GF-D8 (cell line): ENCODE measurements around the gene FBXO40.

Experiments
- DNase-seq: peaks from one replicate; lab custom pipeline; 2025; lab: John Stamatoyannopoulos, UW

The FBXO40 gene

DNA sequence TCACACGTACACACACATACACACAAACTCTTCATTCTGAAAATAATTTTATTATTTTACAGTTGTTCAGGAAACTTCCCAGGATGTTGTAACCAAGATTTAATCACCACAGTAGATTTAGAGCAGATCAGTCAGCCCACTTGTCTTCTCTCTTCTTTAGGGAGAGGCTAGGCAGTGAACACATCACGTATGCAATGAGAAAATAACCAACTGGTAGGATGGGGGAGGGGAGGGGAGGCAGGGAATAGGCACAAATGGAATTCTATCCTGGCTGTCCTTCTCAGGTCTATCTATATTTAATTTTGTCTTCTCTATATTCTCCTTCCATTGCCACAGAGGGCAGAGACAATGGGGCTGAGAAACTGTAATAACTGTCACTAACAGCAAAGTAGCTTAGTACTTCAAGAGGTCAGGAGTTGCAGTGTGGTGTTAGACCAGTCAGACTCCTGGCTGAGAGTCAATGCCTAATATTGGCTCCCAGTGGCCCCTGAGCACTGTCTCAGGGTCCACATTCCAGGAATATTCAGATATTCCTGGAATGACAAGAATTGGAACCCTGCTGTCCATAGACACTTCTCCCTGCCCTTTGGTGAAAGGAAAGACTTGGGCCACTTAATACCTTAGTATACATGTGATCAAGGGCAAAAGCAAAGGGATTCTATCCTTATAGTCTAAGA lies 70.1 kb downstream of the FBXO40 start:
- DNase-seq = no peak

DNA sequence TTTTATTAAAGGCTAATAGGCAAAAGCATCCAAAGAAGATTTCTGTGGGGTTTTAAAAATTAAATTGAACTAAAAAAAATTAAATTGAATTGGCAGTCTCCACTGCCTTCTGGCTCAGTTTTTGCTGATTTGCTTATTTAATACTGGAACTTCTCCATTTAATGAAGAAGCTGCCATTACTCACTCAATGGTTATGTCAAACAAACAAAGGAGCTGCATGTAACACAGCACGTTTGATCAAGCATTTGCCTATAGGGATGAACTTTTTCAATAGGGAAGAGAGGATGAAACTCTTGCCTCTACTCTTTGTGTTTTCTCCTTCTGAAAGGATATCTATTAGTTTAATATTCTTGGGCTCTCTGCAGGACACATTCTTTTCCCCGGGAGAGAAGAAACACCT lies 72.3 kb downstream of the FBXO40 start:
- DNase-seq = no peak

DNA sequence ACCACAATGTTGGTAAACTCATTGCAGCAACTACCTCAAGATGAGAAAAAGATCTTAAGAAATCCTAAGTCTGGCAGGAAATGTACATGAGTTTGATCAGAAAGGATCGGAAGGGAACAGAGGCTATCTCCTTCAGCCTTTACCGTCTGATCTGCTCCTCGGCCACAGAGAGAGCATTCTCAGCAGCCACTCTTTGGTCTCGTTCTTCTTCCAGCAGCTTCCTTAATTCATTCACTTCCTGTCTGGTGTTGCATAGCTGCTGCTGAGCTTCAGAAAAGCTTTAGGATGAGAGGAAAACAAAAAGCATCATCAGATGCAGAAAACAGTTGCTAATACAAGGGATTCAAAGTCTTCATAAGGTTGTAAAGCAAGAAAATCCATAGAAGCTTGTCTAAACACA lies 74.2 kb downstream of the FBXO40 start:
- DNase-seq = no peak

DNA sequence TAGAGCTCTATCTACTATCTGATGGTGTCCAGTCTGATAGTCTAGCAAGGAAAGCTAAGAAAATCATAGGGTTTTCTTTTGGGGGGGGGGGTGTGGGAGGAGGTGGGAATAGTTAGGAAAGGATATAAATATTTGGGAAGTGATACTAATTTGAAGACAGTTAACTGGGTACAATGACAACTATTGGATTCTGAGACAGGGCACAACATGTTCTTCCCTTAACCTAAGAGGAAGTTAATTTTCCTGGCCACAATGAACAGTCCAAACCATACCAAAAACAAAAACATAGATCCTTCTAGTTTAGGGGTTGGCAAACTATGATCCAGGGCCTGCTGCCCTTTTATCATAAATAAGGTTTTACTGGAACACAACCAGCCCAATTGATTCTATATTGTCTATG lies 77.5 kb downstream of the FBXO40 start:
- no peak for DNase-seq

DNA sequence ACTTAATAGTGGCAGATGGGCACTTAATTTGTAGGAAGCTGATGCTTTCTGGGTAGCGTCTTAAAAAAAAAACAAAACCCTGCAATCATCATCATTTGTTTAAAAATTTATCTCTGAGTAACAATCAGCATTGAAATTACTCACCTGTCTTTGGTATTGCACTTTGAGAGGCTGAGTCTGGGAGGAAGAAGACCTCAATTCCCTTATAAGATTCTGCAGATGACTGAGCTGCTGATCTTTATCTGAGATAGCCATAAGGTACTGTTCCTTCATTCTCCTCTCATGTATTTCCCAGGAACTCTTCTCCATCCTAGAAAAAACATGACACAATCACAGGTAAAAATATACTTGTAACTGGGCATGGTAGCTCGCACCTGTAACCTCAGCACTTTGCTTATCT lies 84.0 kb downstream of the FBXO40 start:
- no peak for DNase-seq
